IPS-NIHi11 (cell line): ENCODE measurements around the gene TMEM260.
"Not testable (repeated sequence)": the region's sequence is repeated elsewhere in the genome, so short reads cannot be mapped to it uniquely, and the experiment has no call there.

Experiments
- DNase-seq: peaks from one replicate; pipeline ENCODE4 v3.0.0; 2012; ENCODE audit warnings: mixed read lengths, low spot score

TMEM260 gene

DNA sequence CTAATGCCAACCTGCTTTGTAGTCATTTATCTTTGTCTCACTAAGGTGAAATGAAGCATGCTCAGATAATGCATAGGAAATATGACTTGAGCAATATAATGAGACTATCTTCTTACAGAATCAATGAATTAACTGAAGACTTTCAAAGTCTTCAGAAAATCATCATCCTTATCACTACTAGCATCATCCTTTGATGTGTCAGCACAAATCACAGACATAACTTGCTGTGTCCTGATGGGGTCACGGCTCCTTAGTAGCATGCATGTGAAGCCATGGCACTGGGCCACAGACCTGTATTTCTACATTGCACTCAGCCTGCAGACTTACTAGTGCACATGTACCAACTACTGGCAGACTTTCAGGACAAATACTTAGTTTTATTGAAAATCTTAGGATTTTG lies 18.9 kb downstream of the TMEM260 start:
- no peak for DNase-seq

DNA sequence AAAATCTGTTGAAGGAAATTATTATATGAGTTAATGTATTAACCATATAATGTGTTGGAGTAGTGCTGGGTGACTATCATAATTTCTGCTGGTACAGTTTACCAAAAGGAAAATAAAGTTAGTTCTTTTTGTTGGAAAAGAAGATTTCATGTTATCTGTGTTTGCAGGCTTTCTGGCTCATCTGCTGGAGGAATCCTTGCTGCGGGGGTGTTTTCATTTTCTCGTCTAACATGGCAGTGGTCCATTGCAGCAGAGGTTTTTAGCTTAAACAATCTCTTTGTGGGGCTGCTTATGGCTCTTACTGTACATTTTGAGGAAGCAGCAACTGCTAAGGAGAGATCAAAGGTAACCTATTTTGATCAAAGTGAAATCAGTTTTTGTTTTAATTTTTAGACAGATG lies 24.1 kb downstream of the TMEM260 start:
- DNase-seq = no peak

DNA sequence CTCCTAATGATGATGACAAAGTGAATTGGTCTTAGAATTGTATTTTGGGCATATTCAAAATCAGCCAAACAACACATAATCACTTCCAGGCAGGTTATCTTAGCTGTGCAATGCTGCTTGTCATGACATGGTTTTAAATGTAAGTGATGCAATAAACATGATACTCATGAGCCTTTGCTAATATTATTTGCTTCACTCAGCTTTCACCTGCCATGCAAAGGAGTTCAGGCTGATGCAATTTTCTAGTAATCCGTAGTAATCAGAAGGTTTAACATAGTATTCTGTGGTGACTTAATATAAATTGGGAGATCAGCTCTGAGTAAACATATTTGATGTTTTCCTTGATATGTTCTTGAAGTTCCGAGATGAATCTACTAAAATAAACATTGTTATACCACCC lies 29.1 kb downstream of the TMEM260 start:
- DNase-seq = no peak

DNA sequence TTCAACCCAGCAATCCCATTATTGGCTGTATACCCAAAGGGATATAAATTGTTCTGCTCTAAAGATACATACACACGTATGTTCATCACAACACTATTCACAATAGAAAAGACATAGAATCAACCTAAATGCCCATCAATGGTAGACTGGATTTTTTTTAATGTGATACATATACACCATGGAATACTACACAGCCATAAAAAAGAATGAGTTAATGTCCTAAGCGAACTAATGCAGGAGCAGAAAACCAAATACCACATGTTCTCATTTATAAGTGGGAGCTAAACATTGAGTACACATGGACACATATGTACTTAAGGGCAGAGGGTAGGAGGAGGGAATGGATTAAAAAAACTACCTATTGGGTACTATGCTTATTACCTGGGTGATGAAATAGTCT lies 32.1 kb downstream of the TMEM260 start:
- DNase-seq = not testable (repeated sequence)

DNA sequence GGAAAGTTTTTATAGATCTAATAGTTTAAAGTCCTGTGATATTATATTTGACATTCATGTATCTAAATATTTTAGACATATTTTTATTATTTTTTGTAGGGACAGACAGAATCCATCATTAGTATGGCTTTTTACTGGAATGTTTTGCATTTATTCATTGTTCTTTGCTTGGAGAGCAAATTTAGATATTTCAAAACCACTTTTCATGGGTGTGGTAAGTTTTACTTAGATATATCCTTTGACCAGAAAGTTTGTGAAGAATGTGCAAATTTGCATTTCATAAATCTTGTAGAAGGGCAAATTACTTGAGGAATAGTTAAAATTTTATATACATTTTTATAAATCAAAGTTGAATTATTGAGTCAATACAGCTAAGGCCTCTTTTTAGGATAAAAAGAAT lies 37.5 kb downstream of the TMEM260 start:
- no peak for DNase-seq

DNA sequence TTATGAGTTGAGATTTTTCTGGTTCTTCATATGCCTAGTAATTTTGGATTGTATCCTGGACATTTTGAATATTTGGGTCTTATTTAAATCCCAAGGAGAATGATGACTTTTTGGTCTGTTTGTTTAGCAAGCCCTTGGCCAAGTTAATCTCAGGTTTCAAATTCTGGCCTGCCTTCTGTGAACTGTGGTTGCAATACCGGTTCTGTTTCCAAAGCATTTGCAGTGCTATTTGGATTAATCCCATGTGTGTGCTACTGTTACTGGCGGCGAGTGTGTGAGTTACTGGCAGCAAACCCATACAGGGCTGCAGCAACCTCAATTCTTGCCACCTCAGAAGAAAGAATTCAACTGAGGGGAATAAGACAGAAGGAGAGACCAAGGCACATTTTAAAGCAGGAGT lies 51.1 kb downstream of the TMEM260 start:
- DNase-seq = no peak

DNA sequence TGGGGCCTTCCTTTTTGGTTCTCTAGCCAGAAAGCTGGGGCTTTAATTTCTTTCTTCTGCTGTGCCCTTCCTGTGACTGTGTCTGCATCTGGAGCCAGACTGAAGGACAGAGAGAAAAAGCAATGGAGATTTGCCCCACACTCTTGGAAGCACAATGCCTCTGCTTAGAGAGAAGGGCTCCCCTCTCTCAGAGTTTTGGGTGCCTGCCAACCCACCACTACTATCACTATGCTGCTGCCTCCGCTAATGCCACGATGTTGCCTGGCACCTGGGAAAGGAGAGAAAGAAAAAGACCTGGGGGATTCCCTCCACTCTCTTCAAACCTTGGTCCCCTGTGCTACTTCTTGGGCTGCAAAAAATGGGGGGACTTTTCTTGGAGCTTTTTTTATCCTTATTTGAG lies 52.6 kb downstream of the TMEM260 start:
- DNase-seq = no peak

DNA sequence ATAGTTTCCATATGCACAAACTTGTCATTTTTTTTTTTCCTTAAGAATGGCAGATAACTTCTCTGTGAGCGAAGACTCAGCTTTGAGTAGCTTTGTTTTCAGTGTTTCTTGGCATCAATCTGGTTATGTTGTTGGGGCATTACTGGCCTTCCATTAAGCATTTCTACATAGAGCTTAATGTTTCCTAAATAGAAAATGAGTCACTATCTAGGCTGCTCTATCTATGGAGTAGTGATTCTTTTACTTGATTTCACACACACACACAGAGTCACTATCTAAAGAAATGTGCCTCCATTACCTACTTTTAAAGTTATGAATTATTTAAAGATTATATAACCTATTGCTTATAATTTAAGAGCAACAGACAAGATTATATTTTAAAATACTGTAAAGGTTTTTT lies 53.9 kb downstream of the TMEM260 start:
- DNase-seq = no peak

DNA sequence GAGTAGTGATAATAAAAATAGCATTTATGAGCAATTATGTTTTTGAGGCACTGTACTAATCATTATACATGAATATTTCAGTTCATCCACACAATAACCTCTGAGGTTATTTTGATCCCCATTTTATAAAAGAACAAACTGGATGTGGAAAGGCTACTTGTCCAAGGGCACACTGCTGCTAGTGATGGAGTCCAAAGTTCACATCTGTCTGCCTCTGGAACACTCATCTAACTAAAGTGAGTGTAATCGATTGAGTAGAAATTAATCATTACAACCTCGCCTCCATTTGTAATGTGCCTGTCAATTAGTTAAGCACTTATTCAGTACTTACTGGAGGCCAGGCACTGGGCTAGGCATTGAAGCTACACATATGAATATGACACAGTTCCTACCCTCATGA lies 55.4 kb downstream of the TMEM260 start:
- no peak for DNase-seq

DNA sequence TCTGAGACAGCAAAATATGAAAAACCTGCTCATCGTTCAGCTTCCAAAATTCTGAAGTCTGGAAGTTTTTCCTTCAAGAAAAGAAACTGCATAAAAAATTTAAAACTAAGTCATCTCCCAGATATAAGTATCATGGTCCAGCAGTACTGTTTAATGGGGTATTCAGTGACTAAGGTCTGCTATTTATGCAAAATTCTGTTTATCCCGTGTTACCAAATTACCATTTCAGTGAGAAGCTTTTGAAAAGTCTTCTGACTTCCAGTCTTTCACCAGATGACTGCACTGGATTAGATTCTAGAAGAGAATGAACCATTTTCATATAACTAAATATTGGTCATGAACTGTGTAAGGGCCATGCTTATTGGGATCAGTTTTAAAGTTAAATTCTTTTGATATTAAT lies 67.9 kb downstream of the TMEM260 start:
- no peak for DNase-seq

DNA sequence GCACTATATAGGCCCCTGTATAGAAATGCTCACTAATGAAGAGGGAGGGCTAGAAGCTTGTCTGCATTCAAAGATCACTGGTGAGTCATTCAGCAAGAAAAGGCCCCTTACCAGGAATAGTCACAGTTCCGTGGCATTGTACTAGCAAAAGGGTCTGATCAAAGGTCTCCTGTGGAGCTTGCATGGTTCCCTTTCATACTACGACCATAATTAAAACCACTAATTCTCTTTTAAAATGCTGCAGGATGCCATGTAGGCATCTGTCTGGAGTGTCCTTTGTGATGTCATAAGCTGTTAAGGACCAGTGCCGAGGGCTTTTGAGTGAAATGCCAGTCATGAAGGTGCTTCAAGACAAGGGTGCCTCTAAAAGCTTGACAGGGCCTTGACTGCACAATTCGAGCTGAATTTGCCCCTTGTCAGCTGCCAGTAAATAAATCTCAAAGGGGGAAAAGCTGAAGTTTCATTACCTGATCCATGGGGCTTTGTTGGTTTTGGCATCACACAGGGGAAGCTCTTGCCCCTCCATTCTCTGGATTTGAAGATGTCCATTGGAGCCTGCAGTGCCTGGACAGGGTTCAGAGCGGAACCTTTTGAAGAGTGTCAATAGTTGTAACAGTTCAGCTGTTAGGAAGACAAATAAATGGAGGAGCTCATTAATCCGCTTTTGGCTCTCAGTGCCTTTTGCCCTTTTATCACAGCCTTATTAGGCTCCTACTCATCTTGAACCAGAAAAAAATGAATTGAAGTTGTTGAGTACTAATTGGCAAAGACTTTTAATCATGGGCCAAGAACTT lies 69.1 kb downstream of the TMEM260 start:
- peak; percentile 41 for DNase-seq

DNA sequence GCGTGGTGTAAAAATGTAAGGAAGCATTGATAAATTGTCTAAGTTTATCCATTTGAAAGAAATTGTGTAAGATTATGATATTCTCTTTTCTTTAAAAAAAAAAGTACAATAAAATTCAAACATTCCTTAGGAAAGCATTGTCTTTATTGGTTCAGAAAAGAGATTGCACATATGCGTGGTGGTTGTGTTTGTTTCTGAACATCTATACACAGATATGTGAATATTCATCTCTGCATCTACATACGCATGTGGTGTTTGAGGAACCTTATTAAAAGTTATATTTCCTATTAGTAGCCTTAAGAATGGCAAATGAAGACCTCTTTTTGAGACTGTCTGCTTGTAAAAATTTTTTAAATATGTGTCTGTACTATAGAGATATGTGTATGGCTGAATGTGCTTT lies 69.8 kb downstream of the TMEM260 start:
- DNase-seq = no peak

DNA sequence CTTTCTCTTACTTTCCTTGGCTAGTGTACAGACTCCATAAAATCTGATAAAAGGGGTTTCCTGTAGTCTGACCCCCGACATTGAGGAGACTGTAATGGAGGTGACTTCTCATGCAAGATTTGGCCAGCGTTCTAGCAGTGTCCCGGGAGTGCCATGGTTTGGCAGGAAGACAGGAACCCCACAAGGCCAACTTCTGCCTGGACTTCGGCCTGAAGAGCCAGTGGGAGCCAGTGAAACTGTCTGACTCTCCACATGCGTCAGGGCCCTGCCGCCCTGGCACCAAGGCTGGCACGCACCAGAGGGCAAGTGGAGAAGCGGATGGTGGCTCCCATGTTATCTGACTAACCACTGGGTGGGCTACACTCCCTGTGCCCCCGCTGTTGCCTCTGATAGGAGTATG lies 70.5 kb downstream of the TMEM260 start:
- no peak for DNase-seq

DNA sequence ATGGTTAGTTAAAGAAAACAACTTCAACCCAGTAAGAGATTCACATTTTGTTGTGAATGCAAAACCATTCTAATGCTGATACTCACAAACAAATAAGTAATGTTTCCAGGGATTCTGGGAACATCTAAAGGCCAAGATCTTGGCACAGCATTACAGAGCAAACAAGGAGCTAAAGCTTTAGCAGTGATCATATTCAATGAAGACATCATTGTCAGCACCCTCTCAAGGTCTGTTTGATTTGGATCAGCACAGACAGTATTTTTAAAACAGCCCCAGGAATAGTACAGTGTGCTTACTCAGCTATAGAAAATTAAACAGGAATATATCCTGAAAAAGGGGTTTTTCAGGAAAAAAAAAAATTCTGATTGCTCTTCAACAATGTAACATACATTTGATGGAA lies 71.4 kb downstream of the TMEM260 start:
- no peak for DNase-seq

DNA sequence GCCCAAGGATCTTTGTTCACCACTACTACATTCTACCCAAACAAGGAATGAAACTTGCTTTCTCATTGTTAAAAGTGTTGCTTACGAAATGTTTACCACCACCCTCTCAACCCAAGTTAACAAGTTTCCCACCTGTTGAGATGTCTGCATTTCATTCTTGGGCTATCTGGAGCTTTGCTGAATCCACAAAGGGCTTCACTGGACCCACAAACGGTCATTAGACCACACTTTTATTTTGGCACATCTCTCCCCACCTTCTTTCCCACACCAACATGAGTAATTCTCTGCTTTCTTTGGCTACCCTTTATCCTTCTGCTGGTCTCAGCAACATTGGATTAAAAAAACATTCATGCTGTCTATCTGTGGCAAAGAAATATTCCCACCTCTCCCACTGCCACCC lies 78.0 kb downstream of the TMEM260 start:
- no peak for DNase-seq

DNA sequence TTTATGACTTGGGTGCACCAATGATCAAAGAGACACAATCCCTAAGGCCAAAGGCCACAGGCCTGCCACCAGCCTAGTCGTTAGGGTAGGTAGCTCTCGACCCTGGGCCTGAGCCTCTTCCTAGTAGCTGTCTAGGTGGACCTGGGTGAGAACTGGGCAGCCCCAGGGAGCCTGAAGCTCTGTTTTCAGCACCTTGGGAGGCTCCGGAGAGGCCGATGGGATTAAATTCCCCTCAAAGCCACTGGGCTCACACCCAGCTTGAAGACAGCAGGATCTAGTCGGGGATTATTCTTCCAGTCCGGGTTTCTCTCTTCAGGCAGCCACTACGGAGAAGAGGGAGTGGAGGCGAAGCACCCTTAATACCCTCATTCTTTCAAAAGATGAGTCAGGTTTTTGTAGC lies 79.8 kb downstream of the TMEM260 start:
- DNase-seq = no peak

DNA sequence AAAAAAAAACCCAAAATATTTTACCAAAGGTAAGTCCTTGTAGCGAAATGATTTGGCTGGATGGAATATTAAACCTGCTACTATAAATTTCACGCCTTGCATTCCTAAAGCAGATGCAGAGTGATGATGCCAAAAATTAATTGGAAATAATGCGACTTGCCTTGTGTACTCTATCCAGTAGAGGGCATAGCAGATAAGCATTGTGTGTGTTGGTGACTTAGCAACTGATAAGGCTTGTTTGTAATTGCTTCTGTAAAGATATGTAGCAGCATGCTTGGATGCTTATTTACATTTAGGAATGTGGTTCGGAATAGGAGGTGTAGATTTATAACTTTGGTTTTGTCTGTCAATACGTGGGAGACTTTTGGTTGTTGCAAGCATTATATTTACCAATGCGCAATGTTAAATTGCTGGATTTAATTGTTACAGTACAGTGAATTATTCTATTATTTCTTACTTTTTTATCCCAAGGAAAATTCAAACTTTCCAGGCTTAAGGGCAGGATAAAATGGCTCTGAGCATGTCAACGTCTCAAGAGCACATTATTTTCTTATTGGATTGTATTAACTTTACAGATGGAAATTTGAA lies 80.5 kb downstream of the TMEM260 start:
- peak; percentile 63 for DNase-seq

DNA sequence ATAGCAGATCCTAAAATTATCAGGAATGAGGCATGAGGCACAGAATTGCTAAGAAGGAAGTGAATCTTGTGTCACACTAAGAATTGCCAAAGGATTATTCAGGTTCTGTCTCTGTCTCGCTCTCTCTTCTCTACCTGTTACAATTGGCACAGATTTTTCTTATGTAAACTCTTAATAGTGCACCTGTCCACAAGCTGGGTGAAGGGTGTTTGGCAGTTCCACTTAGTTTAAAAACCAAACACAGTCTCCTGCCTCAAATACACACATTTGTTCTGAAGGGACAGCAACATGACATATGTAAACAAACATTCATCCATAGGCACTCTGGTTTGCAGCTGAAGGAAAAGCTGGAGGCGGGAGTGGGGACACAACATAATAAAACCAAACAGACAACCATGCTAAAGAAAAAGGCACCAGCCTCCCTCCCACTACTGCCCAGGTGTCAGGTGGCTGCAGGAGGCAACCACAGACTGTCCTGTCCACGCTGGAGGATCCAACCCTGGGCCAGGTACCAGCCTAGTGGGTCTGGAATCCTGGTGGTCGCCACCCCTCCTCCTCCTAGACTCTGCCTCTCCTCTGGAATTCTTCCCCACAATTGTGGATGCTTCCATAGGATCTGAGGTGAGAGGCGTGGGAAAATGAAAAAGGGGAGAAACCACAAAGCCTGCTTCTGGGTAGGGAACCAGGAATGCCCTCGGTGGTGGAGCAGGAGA lies 81.2 kb downstream of the TMEM260 start:
- DNase-seq = no peak

DNA sequence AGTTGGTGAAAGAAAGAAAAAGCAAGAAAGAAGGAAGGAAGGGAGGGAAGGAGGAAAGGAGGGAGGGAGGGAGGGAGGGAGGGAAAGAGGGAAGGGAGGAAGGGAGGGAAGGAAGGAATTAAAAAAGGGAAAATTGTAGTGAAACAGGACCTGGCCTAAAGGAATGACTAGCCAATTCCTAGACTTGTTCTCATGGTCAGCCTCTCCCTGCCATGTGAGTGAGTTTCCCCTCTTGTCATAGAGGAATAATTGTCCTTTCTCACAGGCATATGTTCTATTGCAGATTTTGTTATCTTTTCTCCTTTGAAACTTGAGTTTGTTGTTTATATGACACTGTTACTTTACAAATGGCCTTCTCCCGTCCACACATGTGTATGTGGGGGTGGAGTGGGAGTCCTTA lies 81.9 kb downstream of the TMEM260 start:
- DNase-seq = no peak

DNA sequence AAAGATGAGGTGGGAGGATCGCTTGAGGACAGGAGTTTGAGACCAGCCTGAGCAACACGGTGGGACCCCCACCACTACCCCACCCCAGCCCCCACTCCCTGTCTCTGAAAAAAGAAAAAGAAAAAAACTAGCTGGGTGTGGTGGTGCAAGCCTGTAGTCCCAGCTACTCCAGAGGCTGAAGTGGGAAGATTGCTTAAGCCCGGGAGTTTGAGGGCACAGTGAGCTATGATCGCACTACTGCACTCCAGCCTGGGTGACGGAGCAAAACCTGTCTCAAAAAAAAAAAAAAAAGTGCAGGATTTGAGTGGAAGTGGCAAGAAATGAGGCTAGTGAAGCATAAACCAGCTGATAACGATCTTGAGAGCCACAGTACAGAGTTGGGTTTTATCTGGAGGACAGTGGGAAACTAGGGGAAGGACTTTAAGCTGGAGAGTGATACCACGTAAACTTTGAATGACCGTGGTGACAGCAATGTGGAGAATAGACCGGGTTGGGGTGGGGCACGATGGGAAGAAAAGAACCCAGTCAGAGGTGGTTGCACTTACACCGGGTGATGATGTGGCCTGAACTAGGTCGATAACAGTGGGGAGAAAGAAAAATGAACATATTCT lies 85.3 kb downstream of the TMEM260 start:
- DNase-seq = no peak

DNA sequence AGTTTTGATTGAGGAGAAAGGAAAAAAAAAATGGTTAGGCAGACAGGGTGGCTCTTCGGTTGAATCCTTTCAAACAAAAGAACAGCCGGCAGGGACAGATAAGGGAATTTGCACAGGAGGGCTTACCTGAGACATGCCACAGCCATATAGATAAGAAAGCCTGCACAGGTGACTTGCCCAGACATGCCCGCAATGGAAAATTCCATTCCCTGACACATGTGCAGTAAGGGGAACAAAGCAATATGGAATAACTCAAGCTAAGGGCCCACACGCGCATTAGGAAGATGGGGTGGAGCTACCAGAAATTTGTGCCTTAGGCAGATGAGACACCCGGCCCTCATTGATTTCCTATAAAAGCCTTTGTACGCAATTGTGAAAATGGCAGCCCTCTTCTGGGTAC lies 86.7 kb downstream of the TMEM260 start:
- no peak for DNase-seq

DNA sequence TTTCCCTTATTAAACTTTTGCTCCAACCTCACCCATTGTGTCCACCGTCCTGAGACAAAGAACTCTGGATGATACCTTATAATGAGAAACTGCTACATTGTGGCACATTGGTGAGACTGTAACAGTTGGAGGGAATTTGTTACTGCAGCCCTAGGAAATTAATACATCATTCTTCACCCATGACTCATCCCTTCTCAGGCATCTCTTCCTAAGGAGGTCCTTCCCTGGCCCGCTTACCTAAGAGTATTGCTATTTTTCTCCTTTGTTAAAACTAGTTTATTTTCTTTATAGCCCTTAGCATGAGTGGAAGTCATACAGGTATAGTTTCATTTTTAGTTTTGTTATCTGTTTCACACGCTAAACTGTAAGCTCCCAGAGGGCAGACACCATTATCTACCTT lies 87.1 kb downstream of the TMEM260 start:
- no peak for DNase-seq

DNA sequence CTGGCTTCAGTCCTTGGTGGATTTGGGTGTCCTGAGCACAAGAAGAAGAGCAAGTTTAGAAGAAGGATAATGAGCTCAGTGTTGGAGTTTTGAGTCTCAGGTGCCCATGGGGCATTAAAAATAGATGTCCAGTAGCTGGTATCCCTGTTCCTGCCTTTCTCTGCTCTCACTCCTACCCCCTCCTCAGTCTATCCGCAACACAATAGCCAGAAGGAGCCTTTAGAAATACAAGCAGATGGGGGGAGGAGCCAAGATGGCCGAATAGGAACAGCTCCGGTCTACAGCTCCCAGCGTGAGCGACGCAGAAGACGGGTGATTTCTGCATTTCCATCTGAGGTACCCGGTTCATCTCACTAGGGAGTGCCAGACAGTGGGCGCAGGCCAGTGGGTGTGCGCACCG lies 87.7 kb downstream of the TMEM260 start:
- DNase-seq = peak; percentile 38
